Suprapubic skin (tissue), 4 donors: ENCODE results near the gene BPIFA2. TPM values are rescaled to one million over a fixed set of nuclear protein-coding genes. Genes with fewer than 3 reads are reported as not detected.

Experiments
- DNase-seq, 2 donors: peaks; one replicate each; pipeline ENCODE4 v3.0.0-alpha.2; 2019; ENCODE audit warnings: low spot score in 2 of 2
- H3K27ac ChIP-seq: fragments of 200-600 bp; sonication (generic); one replicate; pipeline ENCODE4 v1.5.1; 2019
- H3K27me3 ChIP-seq: fragments of 200-600 bp; sonication (generic); one replicate; pipeline ENCODE4 v1.5.1; 2019
- H3K36me3 ChIP-seq: fragments of 200-600 bp; sonication (generic); one replicate; pipeline ENCODE4 v1.5.1; 2019
- H3K4me1 ChIP-seq: fragments of 200-600 bp; sonication (generic); one replicate; pipeline ENCODE4 v1.5.1; 2019
- H3K4me3 ChIP-seq: fragments of 200-600 bp; sonication (generic); one replicate; pipeline ENCODE4 v1.5.1; 2019; ENCODE audit warnings: mild to moderate bottlenecking
- H3K9me3 ChIP-seq: fragments of 200-600 bp; sonication (generic); one replicate; pipeline ENCODE4 v1.5.1; 2019
- EP300 ChIP-seq: sonication (generic); formaldehyde crosslinking; IDR thresholded peaks from one replicate; pipeline ENCODE4 v1.6.1; 2017; ENCODE audit warnings: antibody characterized with exemption
- POLR2A ChIP-seq, 2 donors: fragments of 450-650 bp; IDR thresholded peaks; one replicate each; pipeline ENCODE4 v1.6.1; 2017; ENCODE audit warnings: antibody characterized with exemption in 2 of 2, mild to moderate bottlenecking in 2 of 2, moderate library complexity in 2 of 2
- POLR2AphosphoS5 ChIP-seq, 3 donors: sonication (generic); formaldehyde crosslinking; IDR thresholded peaks; one replicate each; pipeline ENCODE4 v1.6.1; 2017; ENCODE audit warnings: antibody characterized with exemption in 3 of 3
- WGBS: methylation state at CpG from one replicate; pipeline ENCODE4 v1.1.5; 2018; 5-methylcytosine and 5-hydroxymethylcytosine counted together
- total RNA-seq, 4 donors: library from RNA; depleted of rRNA; stranded (reverse); fragments of >200 nt; gene quantifications; one replicate each; pipeline ENCODE4 v1.1.0, GENCODE V29; 2016
- TF ChIP-seq, protein P1 (sequence below), 2 donors: fragments of 200-600 bp in 1 of 2; fragments of 450-650 bp in 1 of 2; sonication (generic) in 1 of 2; IDR thresholded peaks; one replicate each; pipeline ENCODE4 v1.5.1; 2016 to 2019; ENCODE audit warnings: antibody characterized with exemption in 2 of 2, mild to moderate bottlenecking in 1 of 2, moderate library complexity in 1 of 2

The BPIFA2 gene
- total RNA-seq, 4 donors from 2014 or later: not detected

DNA sequence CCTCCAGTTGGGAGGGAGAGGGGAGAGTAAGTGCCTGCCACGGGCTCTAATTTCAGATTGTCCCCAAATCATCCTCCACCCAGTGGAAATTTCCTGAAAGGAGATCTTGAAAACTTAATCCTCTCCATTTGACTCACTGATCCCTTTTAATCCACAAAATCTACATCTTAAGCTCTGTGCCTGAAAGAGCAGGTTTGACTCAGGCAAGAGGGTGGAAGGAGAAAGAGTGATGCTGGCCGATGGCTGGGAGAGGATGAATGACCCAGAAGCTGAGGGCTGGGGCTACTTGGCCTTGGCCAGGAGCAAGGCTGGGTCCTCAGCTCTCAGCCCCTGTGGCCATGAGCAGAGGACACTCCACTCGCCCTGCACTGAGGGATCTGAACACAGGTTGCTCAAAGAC, 8.1 kb downstream of the BPIFA2 start:
- Histone ChIP-seq H3K4me3 (no peak overlapping the region), H3K4me1 (no peaks in the 10 kb centered on the region), H3K27me3 (no peaks in the 10 kb centered on the region), H3K36me3 (no peaks in the 10 kb centered on the region), H3K27ac (no peak overlapping the region), H3K9me3 (no peaks in the 10 kb centered on the region)
- TF ChIP-seq, protein P1, sequence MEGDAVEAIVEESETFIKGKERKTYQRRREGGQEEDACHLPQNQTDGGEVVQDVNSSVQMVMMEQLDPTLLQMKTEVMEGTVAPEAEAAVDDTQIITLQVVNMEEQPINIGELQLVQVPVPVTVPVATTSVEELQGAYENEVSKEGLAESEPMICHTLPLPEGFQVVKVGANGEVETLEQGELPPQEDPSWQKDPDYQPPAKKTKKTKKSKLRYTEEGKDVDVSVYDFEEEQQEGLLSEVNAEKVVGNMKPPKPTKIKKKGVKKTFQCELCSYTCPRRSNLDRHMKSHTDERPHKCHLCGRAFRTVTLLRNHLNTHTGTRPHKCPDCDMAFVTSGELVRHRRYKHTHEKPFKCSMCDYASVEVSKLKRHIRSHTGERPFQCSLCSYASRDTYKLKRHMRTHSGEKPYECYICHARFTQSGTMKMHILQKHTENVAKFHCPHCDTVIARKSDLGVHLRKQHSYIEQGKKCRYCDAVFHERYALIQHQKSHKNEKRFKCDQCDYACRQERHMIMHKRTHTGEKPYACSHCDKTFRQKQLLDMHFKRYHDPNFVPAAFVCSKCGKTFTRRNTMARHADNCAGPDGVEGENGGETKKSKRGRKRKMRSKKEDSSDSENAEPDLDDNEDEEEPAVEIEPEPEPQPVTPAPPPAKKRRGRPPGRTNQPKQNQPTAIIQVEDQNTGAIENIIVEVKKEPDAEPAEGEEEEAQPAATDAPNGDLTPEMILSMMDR (IDR thresholded peaks at IDR 0.05): no peak
- TF ChIP-seq EP300 (no peak), POLR2A (IDR thresholded peaks at IDR 0.05) (no peak)
- peak in 1 of 2 donors; percentile 32 for DNase-seq
- 76% methylated on average over 3 of the region's 3 CpGs for WGBS

DNA sequence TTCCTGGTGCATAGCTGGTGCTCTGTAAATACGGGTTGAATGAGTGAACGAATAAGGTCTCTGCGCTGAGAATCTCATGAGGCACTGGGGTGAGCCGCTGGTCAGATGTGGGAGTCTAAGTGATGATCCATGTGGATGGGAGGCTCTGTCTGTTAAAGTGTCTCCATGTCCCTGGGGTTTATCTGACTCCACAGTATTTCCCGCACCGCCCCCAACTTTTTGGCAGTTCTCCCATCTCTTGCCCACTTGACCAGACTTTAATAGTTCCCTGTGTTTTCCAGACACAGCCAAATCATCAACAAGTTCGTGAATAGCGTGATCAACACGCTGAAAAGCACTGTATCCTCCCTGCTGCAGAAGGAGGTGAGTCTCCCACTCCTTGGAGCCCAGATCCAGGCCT, 9.9 kb downstream of the BPIFA2 start:
- TF ChIP-seq, protein P1 (IDR thresholded peaks at IDR 0.05): no peak
- Histone ChIP-seq H3K27ac (no peak overlapping the region), H3K27me3 (no peaks in the 10 kb centered on the region), H3K4me1 (no peaks in the 10 kb centered on the region), H3K9me3 (no peaks in the 10 kb centered on the region), H3K4me3 (no peak overlapping the region), H3K36me3 (no peaks in the 10 kb centered on the region)
- DNase-seq: peak in 1 of 2 donors; percentile 18
- 85% methylated on average over 9 of the region's 9 CpGs for WGBS

DNA sequence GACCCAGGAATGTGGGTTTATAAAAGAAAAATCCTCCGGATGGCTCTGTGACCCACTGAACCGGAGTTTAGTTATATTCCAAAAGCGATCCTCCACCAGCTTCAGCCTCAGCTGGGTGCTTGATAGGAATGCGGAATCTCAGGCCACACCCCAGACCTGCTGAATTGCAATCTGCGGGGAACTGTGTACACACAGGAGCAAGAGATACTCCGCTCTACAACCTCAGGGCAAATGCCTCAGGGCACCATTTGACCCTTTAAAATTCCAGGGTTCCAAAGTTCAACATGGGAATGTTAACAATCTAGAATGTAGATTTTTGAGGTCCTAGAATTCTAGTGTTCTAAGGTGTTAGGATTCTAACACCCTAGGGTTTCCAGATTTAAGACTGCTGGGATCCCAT, 10.8 kb downstream of the BPIFA2 start:
- WGBS: 62% methylated on average over 6 of the region's 6 CpGs
- Histone ChIP-seq H3K27me3 (no peaks in the 10 kb centered on the region), H3K9me3 (no peaks in the 10 kb centered on the region), H3K4me1 (no peaks in the 10 kb centered on the region), H3K27ac (no peak overlapping the region), H3K36me3 (no peaks in the 10 kb centered on the region), H3K4me3 (no peak overlapping the region)
- no peak for TF ChIP-seq EP300
- TF ChIP-seq, protein P1 (IDR thresholded peaks at IDR 0.05): no peak
- TF ChIP-seq POLR2AphosphoS5 (IDR thresholded peaks at IDR 0.05): no peak
- no peak for TF ChIP-seq POLR2A (IDR thresholded peaks at IDR 0.05)
- DNase-seq: peak in 1 of 2 donors; percentile 5

DNA sequence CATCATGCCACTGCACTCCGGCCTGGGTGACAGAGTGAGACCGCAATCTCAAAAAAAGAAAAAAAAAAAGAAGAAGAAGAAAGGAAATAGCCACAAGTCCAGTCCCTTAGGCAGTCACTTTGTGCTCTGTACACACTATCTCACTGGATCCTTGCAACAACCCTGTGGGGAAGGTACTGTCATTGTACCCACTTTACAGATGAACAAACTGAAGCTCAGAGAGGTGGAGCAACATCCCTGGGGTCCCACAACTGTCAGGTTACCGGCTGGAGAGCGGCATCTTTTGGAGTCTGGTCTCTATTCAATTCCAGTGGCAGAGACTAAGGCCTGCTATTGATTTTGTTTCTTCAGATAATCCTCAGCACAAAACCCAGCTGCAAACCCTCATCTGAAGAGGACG, 12.2 kb downstream of the BPIFA2 start:
- TF ChIP-seq POLR2AphosphoS5 (IDR thresholded peaks at IDR 0.05) (no peak), POLR2A (IDR thresholded peaks at IDR 0.05) (no peak), EP300 (no peak)
- TF ChIP-seq, protein P1 (IDR thresholded peaks at IDR 0.05): no peak
- DNase-seq: no peak
- H3K9me3 ChIP-seq: no peaks in the 10 kb centered on the region
- H3K27ac ChIP-seq: no peak overlapping the region
- H3K4me3 ChIP-seq: no peak overlapping the region
- H3K4me1 ChIP-seq: no peaks in the 10 kb centered on the region
- no peaks in the 10 kb centered on the region for H3K36me3 ChIP-seq
- WGBS: 89% methylated on average over 5 of the region's 5 CpGs
- no peaks in the 10 kb centered on the region for H3K27me3 ChIP-seq

DNA sequence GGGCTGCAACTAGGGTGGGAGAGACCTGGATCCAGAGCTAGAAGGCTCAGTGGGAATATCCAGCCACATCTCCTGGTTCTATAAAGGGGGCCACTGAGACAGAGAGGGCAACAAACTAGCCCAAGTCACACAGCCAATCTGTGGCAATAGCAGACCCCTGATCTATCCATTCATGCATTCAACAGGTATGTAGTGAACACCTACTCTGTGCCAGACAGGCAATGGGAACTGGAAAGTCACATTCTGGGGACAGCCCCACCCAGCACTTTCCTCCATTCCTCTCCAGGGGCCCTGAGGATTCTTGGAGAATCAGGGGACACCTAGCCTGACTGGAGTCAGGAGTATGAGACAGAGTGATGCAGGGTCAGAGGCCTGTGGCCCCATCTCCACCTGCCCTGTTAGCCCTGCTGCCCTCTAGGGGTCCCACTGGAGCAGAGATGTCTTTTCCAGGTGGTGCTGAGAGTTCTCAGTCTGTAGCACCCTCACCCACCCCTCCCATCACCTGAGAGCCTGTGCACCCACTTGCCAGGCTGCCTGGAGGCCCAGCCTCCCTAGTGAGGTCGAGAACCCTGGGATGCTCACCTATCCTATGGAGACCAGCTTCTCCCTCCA, 13.6 kb downstream of the BPIFA2 start:
- no peak for DNase-seq
- Histone ChIP-seq H3K9me3 (no peaks in the 10 kb centered on the region), H3K36me3 (no peaks in the 10 kb centered on the region), H3K4me1 (no peaks in the 10 kb centered on the region), H3K27me3 (no peaks in the 10 kb centered on the region), H3K4me3 (no peak overlapping the region), H3K27ac (no peak overlapping the region)
- no peak for TF ChIP-seq POLR2A (IDR thresholded peaks at IDR 0.05)
- TF ChIP-seq EP300: no peak
- TF ChIP-seq, protein P1 (IDR thresholded peaks at IDR 0.05): no peak
- TF ChIP-seq POLR2AphosphoS5 (IDR thresholded peaks at IDR 0.05): no peak
- 80% methylated on average over 1 of the region's 1 CpG for WGBS
